ENCODE data around the gene COL13A1.

COL13A1 gene

DNA sequence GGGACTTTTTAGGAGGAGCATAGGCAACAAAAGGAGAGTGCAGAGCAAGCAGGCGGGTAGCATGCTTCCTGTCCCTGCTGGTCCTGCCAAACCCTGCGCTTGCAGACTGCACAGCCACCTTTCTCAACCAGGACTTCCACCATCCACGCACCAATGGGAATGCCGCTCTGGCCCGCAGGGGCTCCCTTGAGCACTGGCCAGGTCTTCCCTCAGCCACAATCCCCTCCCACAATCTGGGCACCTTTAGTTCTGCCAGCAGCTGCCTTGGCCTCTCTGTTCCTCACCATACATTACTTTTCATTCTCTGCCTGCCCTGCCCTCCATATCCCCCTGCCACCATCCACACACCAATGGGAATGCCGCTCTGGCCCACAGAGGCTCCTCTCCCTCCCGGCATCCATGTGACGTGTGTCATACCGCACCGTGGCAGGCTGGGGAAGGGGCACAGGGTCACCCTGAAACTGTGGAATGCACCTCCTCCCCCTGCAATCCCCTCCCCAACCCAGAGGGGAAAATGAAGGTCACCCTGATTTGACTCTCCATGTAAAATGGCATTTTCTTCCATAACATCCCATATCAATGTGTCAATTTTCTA, 153.6 kb downstream of the COL13A1 start:
- no peak for DNase-seq

DNA sequence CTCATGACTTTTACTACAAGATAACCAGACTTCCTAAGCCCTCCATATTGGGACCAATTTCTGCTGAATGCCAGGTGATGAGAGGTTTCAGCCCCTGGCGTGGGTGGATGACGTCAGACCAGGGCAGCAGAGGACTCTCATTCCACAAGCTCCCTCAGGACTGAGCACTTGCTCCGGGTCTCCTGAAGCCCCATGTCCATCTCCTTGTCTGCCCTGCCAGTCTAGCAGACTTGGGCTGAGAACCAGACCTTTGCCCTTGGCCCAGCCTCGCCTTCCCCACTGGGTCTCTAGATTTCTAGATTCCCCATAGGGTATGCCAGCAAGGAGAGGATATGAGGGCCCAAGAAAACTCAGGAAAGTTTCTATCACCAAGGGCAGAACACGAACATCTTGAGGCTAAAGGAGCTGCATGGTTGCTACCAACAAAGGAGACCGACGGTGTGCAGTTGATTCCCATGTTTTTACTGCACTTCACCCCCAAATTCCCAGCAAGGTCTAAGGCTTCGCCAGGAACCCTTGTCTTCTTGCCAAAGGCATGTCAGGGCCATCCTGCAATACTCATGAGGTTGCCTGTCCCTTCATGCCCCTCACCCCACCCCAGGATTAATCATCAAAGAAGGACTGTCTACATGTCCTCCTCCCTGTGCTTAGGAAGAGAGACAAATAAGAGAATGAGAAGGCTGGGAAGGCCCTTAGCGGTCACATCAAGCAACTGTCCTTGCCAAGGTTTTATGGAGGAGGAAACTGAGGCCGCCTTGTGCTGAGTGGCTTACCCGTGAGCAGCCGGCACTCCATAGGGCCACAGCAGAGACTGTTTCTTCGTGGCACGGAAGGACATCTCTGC, 154.4 kb downstream of the COL13A1 start:
- no peak for DNase-seq

DNA sequence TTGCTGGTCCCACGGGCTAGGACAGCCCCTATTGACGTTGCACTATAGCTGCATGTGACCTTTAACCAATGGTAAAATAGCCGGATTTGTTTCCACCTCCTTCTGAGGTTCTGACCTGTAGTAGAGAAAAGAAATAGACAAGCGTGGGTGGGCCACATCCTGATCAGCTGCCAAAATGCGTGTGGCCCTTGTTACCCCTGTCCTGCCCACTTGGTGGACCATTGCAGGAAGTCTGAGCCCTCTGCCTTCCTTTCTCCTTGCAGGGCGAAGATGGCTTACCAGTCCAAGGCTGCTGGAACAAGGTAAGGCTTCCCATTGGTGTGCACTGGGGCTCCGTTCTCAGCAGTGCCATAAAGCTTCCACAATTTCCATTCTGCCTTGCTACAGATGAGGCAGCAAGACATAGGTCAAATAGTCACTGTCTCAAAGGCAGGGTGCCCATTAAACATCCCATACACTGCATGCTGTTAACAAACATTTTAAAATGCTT, 155.1 kb downstream of the COL13A1 start:
- DNase-seq, result no peak

DNA sequence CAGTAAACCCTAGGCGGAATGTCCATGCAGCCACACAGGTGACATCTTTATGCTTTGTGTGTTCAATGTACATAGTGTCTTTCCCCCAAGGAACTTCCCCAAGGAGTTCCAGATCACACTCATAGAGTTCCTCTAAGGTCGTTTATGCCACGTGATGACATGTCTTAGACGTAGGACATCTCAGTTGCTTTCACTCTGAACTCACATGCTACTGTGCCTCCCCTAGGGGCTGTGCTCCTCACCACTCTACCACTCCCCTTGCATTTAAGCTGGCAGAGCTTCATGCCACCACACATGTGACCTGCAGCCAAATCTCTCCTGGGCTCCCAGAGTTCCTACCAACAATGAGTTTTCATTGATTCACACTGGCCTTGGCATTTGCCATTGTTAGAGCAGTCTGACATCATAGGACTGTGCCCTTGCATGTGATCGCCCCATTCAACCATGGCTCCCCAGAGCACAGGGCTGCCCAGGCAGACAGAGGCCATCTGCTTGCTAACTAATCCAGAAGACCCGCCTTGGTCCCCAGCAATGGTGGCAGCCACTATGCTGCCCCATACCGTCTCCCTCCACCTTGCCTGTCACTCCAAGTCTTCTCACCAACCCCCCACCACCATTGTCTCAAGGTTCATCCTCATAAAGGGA, 155.7 kb downstream of the COL13A1 start:
- no peak for DNase-seq

DNA sequence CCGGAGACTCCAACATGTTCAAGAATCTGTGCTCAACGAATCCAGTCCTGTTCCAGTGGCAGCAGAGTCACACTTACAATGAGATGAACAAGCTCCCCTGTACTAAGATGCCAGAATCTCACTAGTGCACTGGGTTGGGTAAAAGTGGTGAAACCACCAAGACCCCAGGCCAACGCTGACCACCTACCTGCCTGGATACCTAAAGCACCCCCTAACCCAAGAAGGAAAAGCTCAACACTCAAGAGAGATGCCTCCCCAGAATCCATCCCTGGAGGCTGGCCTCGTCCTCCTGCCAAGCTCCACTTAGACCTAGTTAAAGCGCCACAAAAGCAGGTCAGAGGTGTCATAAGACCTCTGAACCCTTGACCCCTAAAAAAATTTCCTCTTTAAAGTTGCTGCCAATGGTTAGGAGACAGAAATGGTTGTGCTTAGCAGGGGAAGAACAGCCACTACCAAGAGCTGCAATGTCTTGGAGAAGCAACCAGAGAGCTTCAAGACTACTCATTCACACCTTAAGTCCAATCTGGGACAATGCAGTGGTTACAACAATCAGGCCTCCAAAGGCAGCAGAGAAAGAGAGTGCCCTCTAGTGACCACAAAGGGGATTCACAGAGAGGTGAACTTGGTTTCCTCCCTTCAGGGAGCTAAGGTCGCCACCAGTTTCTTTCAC, 156.3 kb downstream of the COL13A1 start:
- peak; percentile 70 for DNase-seq

DNA sequence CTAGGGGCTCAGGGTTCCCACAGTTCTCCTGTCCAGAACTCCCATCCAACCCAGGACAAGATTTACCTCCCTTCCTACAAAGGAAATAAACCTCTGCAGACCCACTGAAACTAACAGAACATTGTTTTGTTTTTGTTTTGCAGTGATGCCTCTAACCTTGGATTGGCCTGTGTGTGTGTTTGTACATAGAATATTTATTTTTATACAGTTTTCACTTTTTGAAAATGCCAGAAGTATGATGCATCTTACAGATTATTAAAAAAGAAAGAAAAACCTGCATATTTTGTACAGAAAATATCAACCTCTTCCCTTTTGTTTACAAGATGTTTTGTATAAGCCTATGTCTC, 156.8 kb downstream of the COL13A1 start:
- no peak for DNase-seq

DNA sequence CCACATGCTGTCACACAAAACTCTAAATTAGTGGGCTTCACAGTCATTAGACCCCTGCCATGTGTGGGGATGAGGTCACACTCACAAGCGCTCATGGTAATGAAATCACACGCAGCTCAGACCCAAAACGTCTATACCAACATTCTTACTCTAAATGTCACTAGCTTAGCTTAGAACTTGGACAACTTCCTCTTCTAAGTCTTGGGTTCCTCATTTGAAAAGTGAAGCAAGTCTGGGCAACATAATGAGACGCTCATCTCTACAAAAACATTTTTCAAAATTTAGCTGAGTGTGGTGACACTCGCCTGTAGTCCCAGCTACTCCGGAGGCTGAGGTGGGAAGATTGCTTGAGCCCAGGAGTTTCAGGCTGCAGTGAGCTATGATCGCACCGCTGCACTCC, 158.2 kb downstream of the COL13A1 start:
- peak; percentile 64 for DNase-seq

DNA sequence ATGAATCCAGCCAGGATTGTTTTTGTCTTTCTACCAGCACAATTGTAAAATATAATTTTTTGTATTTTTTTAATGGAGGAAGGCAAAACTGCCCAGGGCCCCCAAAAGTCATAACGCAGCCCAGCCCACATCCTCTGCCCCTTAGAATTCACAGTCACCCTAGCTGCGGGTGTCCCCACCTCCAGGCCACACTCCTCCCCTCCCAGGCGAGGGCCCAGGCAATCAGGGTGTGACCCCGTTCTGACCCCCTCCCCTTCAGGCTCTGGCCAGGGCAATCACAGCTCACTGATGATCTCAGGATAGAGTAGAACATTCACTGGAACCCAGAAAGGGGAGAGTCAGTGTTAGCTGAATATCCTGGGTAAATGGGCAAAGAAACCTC, 158.9 kb downstream of the COL13A1 start:
- DNase-seq, result no peak

DNA sequence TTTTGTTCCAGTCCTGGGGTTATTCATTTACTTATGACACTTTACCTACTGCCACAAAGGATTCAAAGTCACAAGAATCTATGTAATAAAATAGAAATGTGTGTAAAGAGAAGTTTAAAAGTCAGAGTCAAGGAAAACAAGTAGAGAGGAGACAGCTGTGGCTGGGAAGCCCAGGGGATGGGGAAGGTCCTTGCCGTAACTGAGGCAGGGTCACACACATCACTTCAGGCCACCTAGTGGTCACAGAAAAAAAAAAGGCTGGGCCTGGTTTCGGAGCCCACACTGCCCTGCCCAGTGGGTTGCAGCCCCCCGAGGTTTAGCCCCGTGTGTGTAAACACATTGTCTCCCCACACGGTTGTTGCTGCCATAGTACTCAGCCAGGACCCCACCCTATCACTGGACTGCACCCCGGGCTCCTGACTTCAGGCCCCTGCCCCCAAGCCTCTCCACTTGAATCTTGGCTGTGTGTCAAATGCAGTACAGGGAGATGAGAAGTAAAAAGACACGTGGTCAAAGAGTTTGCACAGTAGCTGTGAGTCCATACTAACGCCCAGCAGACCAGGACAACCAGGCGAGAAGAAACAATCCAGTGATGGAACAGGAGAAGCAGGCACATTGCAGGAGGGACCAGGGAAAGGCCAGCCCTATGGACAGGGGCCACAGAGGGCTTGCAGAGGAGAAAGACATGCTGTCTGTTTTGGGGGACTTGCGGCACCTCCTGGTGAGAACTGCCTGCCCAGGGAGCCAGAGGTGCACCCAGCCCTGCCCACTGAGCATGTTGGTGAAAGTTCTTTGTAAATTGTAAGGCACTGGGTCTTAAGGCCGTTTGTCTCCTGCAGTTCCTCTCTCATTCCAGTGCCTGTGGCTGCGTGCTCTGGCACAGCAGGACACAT, 159.5 kb downstream of the COL13A1 start:
- DNase-seq, result peak; percentile 11

DNA sequence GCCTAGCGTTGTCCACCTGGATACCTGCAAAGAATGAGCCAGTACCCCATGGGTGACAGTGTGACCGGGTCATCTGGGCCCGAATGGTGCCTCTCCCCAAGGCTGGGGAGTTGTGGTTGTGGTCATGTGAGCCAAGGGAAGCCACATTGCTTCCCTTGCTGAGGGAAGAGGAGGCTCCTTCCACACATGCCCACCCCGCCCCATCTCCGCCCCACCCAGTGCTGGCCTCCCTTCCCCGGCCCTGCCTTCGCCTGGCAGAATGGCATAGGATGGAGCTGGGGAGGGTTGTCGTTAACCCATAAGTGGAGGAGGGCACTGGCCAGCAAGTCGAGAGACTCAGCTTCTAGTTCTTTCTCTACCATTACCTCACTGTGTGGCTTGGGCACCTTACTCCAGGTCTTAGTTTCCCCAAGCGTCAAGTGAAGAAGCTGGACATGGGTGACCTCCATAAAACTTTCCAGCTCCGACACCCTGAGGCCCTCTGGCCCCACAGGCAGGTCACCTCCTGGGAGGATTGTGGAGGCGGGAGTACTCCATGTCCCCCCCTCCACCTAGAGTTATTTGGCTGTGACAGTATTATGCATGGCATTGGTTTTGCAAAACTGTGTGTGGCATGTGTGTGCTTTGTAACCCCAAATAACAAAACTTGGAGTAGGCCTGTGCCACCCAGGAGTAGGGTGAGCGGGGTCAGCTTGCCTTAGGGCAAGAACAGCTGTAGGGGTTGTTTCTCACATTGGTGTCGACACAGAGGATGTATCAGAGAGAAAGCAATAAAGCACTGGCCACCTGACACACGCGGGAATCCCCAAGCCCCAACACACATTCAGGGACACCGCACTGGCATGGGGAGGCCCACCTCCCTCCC, 160.4 kb downstream of the COL13A1 start:
- DNase-seq, result peak; percentile 24

DNA sequence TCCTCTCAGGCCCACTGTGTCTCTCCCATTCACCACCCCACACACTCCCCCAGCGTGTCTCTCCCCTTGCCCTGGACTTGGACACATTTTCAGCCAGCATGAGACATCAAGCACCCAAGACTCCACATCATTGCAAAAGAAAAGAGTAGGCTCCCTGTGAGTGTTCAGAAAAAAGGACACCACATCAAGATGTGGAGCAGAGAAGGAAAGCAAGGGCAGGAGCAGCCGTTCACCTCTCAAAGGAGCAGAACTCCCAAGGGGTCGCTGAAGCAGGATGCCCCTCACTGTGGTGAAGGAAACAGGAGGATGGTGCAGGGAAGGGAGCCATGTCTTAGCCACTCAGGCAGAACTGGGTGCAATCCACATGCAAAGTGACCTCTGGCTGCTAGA, 161.0 kb downstream of the COL13A1 start:
- DNase-seq, result no peak

DNA sequence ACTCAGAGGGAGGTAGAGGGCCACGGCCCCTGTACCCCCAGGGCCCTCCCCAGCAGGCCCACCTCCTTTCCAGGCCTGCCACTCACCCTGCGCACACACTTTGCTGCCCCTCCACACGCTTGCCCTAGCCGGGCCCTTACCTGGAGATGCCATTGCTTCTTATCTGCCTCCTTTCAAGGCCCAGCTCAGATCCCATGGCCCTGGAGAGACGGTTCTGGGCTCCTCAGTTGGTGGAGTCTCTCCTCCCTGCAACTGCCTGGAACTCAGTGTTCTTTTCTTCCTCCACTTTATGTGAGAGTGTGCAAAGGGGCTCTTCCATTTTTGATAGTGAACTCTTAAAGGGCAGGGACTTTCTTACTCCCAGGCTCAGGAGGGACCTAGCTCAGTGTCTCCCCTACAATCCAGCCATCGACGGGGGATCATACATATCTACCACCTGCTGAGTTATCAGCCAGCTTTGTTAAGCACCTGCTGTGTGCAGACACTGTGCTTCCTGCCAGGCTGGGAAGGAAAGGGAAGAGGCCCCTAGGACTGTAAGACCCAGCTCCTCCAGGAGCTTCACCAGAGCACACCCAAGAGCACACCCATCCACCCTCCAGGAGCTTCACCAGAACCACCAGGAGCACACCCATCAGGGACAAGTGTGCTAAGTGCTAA, 161.6 kb downstream of the COL13A1 start:
- DNase-seq, result no peak

DNA sequence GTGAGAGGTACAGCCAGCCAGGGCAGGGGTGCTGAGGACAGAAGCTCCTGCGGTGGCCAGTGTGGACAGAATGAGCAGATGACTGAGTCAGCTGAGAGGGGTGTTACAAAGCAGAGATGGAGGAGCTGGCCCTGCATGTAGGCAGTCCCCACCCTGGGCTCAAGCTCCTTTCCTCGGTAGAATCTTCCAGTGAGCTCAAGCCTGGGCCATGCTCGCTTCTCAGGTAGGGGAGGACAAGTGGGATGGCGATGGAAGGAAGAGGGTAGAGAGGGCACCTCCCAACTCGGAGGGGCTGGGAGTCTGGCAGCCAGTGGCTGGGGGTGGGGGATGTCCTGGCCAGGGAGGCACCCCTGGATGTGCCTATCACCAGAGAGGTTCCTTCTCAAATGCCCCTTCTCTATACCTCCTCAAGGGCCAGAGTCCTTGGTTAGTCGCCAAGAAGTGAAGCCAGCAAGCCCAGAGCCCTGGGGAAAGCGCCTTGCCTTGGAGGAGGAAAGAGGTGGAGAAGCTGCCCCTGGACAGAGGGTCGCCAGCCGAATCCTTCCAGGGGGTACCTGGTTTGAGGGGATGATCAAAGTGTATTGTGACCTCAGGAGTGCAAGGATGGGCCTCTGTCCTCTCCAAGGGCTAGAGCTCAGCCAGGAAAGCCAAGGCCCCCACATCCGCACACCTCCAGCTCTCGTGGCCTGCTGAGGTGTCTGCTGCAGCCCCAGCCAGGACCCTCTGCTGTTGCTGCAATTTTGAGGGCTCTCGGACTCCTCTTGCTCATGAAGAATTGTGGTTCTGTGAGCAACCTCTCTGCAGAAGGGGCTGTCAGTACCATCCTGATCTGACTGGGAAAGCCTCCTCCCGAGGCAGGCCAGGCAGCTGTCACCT, 162.4 kb downstream of the COL13A1 start:
- no peak for DNase-seq

DNA sequence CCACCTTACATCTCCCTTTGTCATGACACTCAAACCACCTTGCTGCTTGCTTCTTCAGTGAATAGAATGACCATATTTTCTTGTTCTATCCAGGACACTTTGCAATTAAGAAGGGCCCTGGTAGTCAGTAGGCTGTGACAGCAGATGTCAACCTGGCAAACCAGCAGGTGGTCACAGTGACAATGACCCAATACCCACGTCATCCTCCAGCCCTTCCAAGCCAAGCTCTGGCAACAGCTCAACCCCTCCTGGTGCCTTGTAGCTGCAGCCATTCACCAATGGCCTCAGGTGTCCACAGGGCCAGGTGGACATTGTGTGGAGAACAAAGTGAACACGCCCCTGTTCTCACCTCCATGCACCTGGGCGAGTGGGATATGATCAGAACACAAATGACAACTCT, 163.4 kb downstream of the COL13A1 start:
- DNase-seq, result no peak

DNA sequence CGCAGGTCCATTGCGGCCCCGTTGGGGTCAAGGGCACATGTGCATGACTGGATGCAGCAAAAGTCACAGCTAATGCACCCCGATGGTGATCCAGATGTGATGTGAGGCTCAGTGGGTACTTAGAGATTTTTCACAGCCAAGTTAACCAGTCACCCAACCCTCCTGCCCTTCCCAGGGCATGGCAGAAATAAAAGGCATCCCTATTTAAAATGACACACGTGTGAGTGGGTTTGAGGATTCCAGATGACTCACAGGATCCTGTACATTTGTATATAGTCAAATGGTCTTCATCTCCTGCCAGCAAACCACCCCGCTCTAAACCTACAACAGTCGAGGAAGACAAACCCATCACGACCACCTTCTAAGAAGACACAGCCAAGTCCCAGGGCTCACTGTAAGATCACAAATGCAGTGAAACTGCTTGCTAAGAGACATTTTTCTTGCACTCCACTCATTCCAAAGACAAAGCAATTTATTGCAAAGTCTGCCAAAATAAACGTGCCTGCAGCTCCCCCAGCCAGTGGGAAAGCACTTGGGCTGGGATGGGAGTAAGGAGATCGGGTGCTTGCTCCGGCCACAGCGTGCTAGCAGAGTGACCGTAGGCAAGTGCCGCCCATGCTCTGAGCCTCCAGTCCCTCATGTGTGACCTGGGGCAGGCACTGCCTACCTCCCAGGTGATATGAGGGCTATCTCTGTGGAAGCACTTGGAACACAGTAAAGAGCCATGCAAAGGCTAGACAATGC, 164.4 kb downstream of the COL13A1 start:
- DNase-seq, result no peak

DNA sequence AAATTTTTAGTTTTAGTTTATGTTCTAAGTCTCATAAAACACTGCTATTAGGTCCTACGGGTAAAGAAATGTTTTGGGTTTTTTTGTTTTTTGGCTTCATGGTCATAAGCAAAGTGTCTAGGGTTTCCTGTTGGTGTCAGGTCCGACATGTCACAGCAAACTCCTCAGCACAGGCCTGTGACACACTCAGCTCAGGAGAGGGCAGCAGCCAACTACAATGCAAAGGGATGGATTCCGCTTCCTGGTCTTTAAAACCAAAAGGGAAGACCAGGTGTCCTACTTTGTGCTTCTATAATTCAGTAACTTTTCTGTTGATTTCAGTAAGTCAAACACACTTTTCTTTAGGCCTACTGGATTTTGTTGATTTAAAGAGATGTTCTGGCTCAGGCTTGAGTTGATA, 167.1 kb downstream of the COL13A1 start:
- DNase-seq, result no peak

DNA sequence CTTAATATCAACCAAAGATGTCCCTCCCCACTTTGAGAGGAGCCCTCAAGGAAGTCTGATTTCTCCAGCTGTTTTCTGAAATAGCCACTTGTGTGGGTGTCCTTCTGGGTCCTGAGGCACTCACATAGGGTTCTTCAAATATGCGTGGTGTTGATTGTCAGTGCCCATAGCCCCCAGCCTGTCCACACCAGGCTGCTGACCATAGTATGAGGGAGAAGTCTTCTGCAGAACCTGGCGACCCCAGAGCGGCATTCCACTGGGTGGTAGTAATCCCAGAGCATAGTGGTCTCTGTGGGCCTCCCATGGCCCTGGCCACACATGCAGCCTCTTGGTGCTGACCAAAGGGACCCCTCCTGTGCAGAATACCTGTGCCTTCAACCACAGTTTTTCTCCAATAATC, 168.3 kb downstream of the COL13A1 start:
- no peak for DNase-seq

DNA sequence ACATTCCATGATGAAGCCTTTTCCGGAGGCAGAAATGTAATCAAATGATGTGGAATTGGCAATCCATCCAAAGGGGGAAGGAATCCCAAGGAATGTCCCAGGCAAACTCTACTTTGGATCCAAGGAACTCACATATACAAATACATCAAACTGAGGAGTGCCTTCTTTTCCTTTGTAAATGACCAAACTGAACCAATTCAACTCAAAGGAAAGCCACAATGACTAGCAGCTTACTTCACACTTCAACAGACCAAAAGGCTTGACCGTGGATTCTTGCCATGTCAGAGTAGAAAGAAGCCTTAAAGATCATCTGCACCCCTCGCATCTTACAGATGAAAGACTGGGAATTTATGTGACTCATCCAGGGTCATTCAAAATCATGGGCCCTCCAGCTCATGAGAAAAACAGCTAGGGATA, 171.3 kb downstream of the COL13A1 start:
- DNase-seq, result no peak

DNA sequence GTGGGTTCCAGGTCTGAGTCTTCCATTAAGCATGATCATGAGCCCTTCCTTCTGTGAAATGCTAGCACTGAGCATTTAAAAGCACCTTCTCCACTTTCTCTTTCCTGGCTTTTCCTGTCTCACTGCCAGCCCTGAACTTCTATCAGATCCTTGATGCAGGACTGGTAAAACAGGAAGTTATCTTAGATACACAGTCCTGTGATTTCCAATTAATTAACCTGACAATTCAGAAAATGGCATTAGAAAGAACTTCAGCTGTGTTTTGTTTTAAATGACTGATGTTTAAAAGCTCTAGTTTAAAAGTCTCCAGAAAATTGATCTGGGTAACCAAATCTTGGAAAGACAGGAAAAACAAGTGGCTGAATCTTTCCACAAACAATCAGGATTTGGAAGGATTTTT, 172.0 kb downstream of the COL13A1 start:
- no peak for DNase-seq

Data from hematopoietic multipotent progenitor cell treated with erythropoietin and hydrocortisone succinate and interleukin-3 and kit ligand, for 6 days (in vitro differentiated cells).